HG02571 (cell line): ENCODE results near the gene PGGT1B.
A peak's percentile ranks its signal among the peaks of the same experiment; 100 is the strongest.

Experiments used
- ATAC-seq: cut with Tn5 transposase; IDR thresholded peaks from one replicate; pipeline ENCODE4 v1.9.1; 2021; ENCODE audit warnings: mild to moderate bottlenecking, moderate library complexity; ENCODE audit not compliant: unreplicated experiment

PGGT1B gene

GRCh38 chr5:115184770-115185169 lies 77.9 kb downstream of the PGGT1B start:
- no peak for ATAC-seq

- ATAC-seq, result no peak
Observed at GRCh38 chr5:115181757-115182156, 80.9 kb downstream of the PGGT1B start.

GRCh38 chr5:115180165-115180709 lies 82.4 kb downstream of the PGGT1B start:
- peak; percentile 62 for ATAC-seq

- peak; percentile 39 for ATAC-seq
Observed at GRCh38 chr5:115179394-115180164, 83.1 kb downstream of the PGGT1B start.

- no peak for ATAC-seq
Observed at GRCh38 chr5:115179030-115179393, 83.7 kb downstream of the PGGT1B start.

GRCh38 chr5:115170929-115171510 lies 91.7 kb downstream of the PGGT1B start:
- ATAC-seq, result no peak

- ATAC-seq, result peak; percentile 47
Observed at GRCh38 chr5:115170134-115170928, 92.3 kb downstream of the PGGT1B start.

GRCh38 chr5:115169487-115170133 lies 93.1 kb downstream of the PGGT1B start, which contains the start of gene TRIM36:
Gene TRIM36 (minus strand): TSS chr5:115169908. CDS start chr5:115169634, 274 bp downstream.
- peak; percentile 99 for ATAC-seq

- no peak for ATAC-seq
Observed at GRCh38 chr5:115168829-115169486, 93.7 kb downstream of the PGGT1B start.

- no peak for ATAC-seq
Observed at GRCh38 chr5:115166744-115167393, 95.8 kb downstream of the PGGT1B start.

GRCh38 chr5:115165790-115166189 lies 96.9 kb downstream of the PGGT1B start:
- ATAC-seq, result no peak

GRCh38 chr5:115160975-115161475 lies 101.7 kb downstream of the PGGT1B start:
- ATAC-seq, result no peak
